Activated T-cell treated with anti-CD3 and anti-CD28 coated beads for 24 hours (primary cell): ENCODE measurements around the gene DESI1.
A peak's percentile ranks its signal among the peaks of the same experiment; 100 is the strongest.
"Not testable (repeated sequence)": the region's sequence is repeated elsewhere in the genome, so short reads cannot be mapped to it uniquely, and the experiment has no call there.

Source experiments
- DNase-seq: peaks from one replicate; pipeline ENCODE4 v3.0.0-alpha.2; 2020; ENCODE audit warnings: low read depth

The DESI1 gene

GRCh38 chr22:41634610-41635009, 13.8 kb upstream of the DESI1 start:
- not testable (repeated sequence) for DNase-seq

GRCh38 chr22:41631615-41632014, 10.8 kb upstream of the DESI1 start:
- not testable (repeated sequence) for DNase-seq

GRCh38 chr22:41631115-41631514, 10.3 kb upstream of the DESI1 start:
- DNase-seq, result not testable (repeated sequence)

GRCh38 chr22:41625577-41625976, 4.7 kb upstream of the DESI1 start:
- no peak for DNase-seq

- no peak for DNase-seq
These were observed 1.0 kb upstream of the DESI1 start for GRCh38 chr22:41621911-41622179.

- DNase-seq, result peak; percentile 99
These were observed 462 bp upstream of the DESI1 start, which contains the start of gene XRCC6 for GRCh38 chr22:41621099-41621910. TSS of gene XRCC6 (plus strand) at chr22:41621295. CDS start at chr22:41622005, 710 bp downstream.

GRCh38 chr22:41619979-41620588, 759 bp downstream of the DESI1 start:
- peak; percentile 30 for DNase-seq

- DNase-seq, result no peak
These were observed 7.4 kb downstream of the DESI1 start for GRCh38 chr22:41613456-41613855.

GRCh38 chr22:41612603-41613306, 8.1 kb downstream of the DESI1 start:
- DNase-seq, result no peak

GRCh38 chr22:41608386-41608785, 12.5 kb downstream of the DESI1 start:
- no peak for DNase-seq

- peak; percentile 53 for DNase-seq
These were observed 16.9 kb downstream of the DESI1 start for GRCh38 chr22:41603873-41604332.

GRCh38 chr22:41600976-41601375, 19.9 kb downstream of the DESI1 start:
- DNase-seq, result no peak

- no peak for DNase-seq
These were observed 21.8 kb downstream of the DESI1 start for GRCh38 chr22:41598891-41599635.

- no peak for DNase-seq
These were observed 22.8 kb downstream of the DESI1 start for GRCh38 chr22:41598081-41598480.

- DNase-seq, result no peak
These were observed 23.2 kb downstream of the DESI1 start for GRCh38 chr22:41597635-41597953.

- DNase-seq, result no peak
These were observed 23.8 kb downstream of the DESI1 start for GRCh38 chr22:41596776-41597634.

GRCh38 chr22:41595703-41596102, 25.1 kb downstream of the DESI1 start:
- DNase-seq, result no peak

GRCh38 chr22:41593336-41593960, 27.4 kb downstream of the DESI1 start:
- DNase-seq, result not testable (repeated sequence)

GRCh38 chr22:41589391-41590241, 31.2 kb downstream of the DESI1 start, which contains the start of gene PMM1:
TSS of gene PMM1 (minus strand) at chr22:41589840. CDS start at chr22:41589805, 35 bp downstream.
- DNase-seq, result peak; percentile 100

- DNase-seq, result no peak
These were observed 33.5 kb downstream of the DESI1 start for GRCh38 chr22:41587347-41587723.
